Suprapubic skin (tissue), 3 donors: ENCODE data around the gene MTA3.

Experiments used
- CTCF ChIP-seq, 2 donors: fragments of 200-600 bp in 1 of 2; fragments of 450-650 bp in 1 of 2; sonication (generic) in 1 of 2; IDR thresholded peaks; one replicate each; pipeline ENCODE4 v1.5.1; 2016 to 2019; ENCODE audit warnings: antibody characterized with exemption in 2 of 2, mild to moderate bottlenecking in 1 of 2, moderate library complexity in 1 of 2
- POLR2AphosphoS5 ChIP-seq, 3 donors: sonication (generic); formaldehyde crosslinking; IDR thresholded peaks; one replicate each; pipeline ENCODE4 v1.6.1; 2017; ENCODE audit warnings: antibody characterized with exemption in 3 of 3

GRCh38 chr2:42618972-42619371 is 50.5 kb downstream of the MTA3 start:
- no peak for TF ChIP-seq CTCF (IDR thresholded peaks at IDR 0.05)
- no peak for TF ChIP-seq POLR2AphosphoS5 (IDR thresholded peaks at IDR 0.05)
